Vagina (tissue), 2 donors: ENCODE data around the gene IRAK3.

ENCODE experiments used
- CTCF ChIP-seq, 3 experiments: fragments of 450-650 bp in 2 of 3; fragments of 200-600 bp in 1 of 3; sonication (generic) in 1 of 3; IDR thresholded peaks; one replicate each; pipeline ENCODE4 v1.5.1; 2017 to 2019; ENCODE audit warnings: antibody characterized with exemption in 3 of 3, mild to moderate bottlenecking in 2 of 3, moderate library complexity in 2 of 3
- POLR2A ChIP-seq, 2 donors: fragments of 450-650 bp; IDR thresholded peaks; one replicate each; pipeline ENCODE4 v1.6.1; 2017; ENCODE audit warnings: antibody characterized with exemption in 2 of 2, mild to moderate bottlenecking in 2 of 2, moderate library complexity in 2 of 2

DNA sequence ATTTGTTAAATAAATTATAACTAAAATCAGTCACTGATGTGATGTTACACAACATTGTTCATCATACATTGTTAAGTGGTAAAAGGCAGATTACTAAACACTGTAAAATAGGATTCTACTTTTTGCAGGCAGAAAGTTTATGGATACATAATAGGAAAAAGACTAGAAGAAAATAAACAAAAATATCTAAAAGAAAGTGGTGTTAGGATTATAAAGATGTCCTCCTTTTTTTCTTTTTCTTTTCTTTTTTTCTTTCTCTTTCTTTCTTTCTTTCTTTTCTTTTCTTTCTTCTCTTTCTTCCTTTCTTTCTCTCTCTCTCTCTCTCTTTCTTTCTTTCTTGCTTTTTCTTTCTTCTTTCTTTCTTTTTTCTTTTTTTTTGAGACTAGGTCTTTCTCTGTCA is 73.7 kb downstream of the IRAK3 start:
- TF ChIP-seq CTCF (IDR thresholded peaks at IDR 0.05) (no peak), POLR2A (IDR thresholded peaks at IDR 0.05) (no peak)
